Esophagus muscularis mucosa (tissue), 3 donors: ENCODE results near the gene PCDHA8.

Source experiments
- CTCF ChIP-seq, 3 experiments: fragments of 200-600 bp in 2 of 3; fragments of 450-650 bp in 1 of 3; sonication (generic) in 2 of 3; IDR thresholded peaks; one replicate each; pipeline ENCODE4 v1.5.1; 2017 to 2019; ENCODE audit warnings: antibody characterized with exemption in 3 of 3, mild to moderate bottlenecking in 2 of 3, moderate library complexity in 1 of 3
- POLR2A ChIP-seq: fragments of 450-650 bp; IDR thresholded peaks from one replicate; pipeline ENCODE4 v1.6.1; 2017; ENCODE audit warnings: antibody characterized with exemption, moderate library complexity, mild to moderate bottlenecking, low read depth

DNA sequence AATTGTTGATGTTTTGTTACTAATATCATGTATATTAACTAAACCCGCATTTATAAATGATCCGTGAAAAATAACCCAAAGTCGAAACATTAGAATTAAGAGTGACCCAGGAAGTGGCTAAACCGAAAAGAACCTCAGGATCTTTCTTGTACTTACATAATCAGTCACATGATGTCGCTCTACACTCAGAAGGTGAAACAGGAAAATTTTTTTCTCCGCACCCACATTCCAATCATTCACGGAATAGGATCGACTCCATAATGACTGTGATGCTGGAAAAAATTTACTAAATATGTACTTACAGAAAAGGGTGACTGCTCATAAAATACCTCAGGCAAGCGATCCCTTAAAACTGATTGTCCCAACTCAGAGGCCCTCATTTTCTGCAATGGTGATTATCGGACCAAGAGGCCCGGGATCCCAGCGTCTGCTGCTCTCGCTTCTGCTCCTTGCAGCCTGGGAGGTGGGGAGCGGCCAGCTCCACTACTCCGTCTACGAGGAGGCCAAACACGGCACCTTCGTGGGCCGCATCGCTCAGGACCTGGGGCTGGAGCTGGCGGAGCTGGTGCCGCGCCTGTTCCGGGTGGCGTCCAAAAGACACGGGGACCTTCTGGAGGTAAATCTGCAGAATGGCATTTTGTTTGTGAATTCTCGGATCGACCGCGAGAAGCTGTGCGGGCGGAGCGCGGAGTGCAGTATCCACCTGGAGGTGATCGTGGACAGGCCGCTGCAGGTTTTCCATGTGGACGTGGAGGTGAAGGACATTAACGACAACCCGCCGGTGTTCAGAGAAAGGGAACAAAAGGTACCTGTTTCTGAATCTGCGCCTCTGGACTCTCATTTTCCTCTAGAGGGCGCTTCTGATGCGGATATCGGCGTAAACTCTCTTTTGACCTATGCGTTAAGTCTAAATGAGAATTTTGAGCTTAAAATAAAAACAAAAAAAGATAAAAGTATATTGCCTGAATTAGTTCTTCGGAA lies 34.4 kb downstream of the PCDHA8 start, which contains the start of gene PCDHA12:
- TF ChIP-seq CTCF (IDR thresholded peaks at IDR 0.05) (peak in 2 of 3 experiments; percentile 12 to 16), POLR2A (no peak)
